ENCODE results near the gene DDX24.

The DDX24 gene

DNA sequence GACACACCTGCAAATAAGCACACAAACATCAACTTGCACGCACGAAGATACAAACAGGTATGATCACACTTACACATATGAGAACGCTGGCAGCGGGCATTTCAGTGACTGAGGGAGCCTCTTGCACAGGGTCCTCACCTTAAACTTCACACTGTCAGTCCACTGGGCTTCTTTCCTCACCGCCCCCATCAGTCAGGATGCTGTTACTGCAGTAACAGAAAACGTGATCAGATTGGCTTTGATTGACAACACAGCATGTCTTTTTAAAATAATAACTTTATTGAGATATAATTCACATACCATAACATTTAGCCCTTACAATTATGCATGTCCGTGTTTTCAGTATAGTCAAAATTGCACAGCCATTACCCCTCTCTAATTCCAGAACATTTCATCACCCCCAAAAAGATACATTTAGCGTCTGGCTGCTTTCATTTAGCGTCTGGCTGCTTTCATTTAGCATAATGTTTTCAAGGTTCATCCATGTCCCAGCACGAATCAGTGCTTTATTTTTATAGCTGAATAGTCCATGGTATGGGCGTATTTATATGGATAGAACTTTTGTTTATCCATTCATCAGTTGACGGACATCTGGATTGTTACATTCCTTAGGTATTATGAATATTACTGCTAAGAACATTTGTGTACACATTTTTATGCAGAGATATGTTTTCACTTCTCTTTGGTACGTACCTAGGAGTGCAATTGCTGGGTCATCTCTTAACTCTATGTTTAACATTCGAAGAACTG lies 75.5 kb downstream of the DDX24 start:
- peak; percentile 61 for DNase-seq (ENCODE audit: low spot score)

- DNase-seq (ENCODE audit: low spot score), result no peak
These were observed 77.0 kb downstream of the DDX24 start for GRCh38 chr14:94004015-94004414.

GRCh38 chr14:94003397-94003796 lies 77.6 kb downstream of the DDX24 start:
- DNase-seq (ENCODE audit: low spot score), result no peak

- DNase-seq (ENCODE audit: low spot score), result peak; percentile 74
These were observed 79.3 kb downstream of the DDX24 start for GRCh38 chr14:94001501-94002396.

DNA sequence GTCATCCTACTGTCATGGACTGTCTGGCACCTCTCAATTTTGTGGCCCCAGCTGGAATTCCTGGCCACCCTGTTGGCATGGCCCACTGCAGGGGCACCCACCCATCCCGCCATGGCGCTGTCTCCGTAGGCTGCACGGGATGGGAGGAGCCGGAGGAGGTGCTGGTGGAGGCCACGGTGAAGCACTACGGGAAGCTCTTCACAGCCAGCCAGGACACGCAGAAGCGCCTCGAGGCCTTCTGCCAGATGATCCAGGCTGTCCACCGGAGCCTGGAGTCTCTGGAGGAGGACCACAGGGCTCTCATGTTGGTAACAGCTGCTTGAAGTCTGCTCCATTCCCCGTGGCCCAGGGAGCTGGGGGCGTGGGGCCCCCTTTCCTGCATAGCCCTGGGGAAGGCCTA lies 80.0 kb downstream of the DDX24 start:
- DNase-seq (ENCODE audit: low spot score), result no peak

GRCh38 chr14:94000267-94000666 lies 80.7 kb downstream of the DDX24 start:
- no peak for DNase-seq (ENCODE audit: low spot score)

- no peak for DNase-seq (ENCODE audit: low spot score)
These were observed 81.4 kb downstream of the DDX24 start for GRCh38 chr14:93999573-93999972.

- DNase-seq (ENCODE audit: low spot score), result no peak
These were observed 82.1 kb downstream of the DDX24 start for GRCh38 chr14:93998871-93999403.

All from germinal center (tissue), 1 donor.